ENCODE results near the gene IFT43.

Gene IFT43

GRCh38 chr14:76019676-76020075 is 34.1 kb downstream of the IFT43 start:
- no peak for DNase-seq

DNA sequence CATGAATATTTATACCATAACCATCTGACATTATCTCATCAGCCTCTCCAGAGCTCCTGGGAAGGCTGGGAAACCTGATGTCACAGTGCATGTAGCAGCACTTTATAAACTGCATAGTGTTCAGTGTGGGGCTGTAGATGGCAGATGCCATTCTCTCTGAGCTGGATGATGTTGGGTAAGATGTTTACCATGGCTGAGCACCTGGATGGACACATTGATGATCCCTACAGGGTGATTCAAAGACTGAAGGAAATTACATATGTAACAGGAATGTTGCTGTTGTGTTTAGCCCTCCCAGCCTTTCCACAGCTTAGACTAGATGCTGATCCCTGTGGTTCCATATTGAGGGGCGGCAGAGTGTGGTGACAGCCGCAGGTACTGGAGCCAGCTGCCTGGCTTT is 37.4 kb downstream of the IFT43 start:
- DNase-seq: no peak

- DNase-seq: no peak
These were observed 38.2 kb downstream of the IFT43 start for GRCh38 chr14:76023757-76024156.

- no peak for DNase-seq
These were observed 38.8 kb downstream of the IFT43 start for GRCh38 chr14:76024211-76024907.

- no peak for DNase-seq
These were observed 49.0 kb downstream of the IFT43 start for GRCh38 chr14:76034566-76034965.

GRCh38 chr14:76040704-76041103 is 55.1 kb downstream of the IFT43 start:
- DNase-seq: no peak

DNA sequence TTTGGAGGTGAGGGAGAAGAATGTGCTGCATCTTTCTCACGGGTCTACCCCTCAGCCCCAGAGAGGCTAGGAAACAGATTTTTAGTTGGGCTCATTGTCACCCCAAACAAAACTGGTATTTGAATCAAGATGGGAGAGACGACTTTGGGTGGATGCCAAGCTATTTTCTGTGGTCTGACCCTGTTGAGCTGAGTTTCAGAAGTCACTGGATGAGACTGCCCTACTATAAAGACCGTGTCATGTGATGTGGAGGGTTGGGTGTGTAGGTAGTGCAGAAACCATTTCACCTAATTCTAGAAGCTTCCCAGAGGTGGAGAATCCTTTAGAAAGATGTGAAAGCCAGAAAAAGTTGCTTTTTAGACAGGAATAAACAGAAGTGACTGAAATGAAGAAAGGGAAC is 60.2 kb downstream of the IFT43 start:
- no peak for DNase-seq

GRCh38 chr14:76050250-76050649 is 64.7 kb downstream of the IFT43 start:
- no peak for DNase-seq

GRCh38 chr14:76050797-76051392 is 65.3 kb downstream of the IFT43 start:
- peak; percentile 12 for DNase-seq

DNA sequence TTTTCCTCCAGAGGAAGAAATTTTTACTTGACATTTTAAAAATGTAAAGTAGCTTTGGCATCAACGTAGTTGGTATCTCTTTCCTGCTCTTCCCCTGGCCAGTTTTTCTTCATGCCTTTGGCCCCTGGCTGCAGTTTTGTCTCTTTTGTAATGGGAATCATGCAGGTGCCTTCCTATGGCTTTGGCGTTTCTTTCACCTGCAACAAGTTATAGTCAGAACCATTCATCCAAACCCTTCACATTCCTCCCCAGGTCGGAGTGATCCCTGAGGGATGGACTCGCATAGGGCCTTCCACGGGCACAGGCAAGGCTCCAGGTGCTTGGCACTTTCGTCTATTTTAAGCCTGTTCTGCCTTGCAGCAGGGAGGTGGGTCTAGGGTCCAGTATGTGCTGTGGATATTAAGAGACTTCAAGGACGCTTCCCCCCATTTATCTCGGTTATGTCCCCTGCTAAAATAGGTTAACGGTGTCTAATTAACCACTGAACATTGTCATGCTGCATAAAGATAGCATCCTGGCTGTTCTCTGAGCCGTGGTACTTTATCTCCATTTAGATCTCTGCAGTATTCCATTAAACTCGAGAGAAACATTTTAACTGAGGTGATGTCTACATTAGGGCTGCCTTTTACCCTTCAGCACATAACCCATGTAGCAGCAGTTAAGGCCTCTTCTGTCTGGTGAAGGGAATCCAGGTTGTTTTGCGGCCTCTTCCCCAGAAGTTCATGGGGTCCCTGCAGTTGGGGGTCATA is 66.3 kb downstream of the IFT43 start:
- no peak for DNase-seq

GRCh38 chr14:76053572-76054355 is 68.2 kb downstream of the IFT43 start:
- no peak for DNase-seq

- no peak for DNase-seq
These were observed 69.8 kb downstream of the IFT43 start for GRCh38 chr14:76055330-76055729.

GRCh38 chr14:76056128-76056527 is 70.6 kb downstream of the IFT43 start:
- no peak for DNase-seq

GRCh38 chr14:76057914-76058313 is 72.4 kb downstream of the IFT43 start:
- no peak for DNase-seq

GRCh38 chr14:76063327-76063726 is 77.8 kb downstream of the IFT43 start:
- DNase-seq: no peak

DNA sequence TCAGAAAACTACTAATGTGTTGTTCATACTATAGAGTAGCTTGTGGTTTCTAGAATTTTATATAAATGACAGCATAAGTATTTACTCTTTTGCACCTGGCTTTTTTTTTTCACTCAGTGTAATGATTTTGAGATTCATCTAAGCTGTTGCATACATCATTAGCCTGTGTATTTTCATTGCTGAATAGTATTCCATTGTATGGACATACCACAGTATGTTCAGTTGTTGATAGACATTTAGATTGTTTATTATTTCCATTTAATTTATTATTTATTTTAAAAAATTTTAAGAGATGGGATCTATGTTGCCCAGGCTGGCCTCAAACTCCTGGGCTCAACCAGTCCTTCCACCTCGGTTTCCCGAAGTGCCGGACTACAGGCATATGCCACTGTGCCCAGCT is 80.0 kb downstream of the IFT43 start:
- no peak for DNase-seq

- DNase-seq: no peak
These were observed 82.0 kb downstream of the IFT43 start for GRCh38 chr14:76067536-76067935.

GRCh38 chr14:76073717-76074116 is 88.2 kb downstream of the IFT43 start:
- no peak for DNase-seq

GRCh38 chr14:76077340-76077739 is 91.8 kb downstream of the IFT43 start:
- DNase-seq: no peak

- no peak for DNase-seq
These were observed 92.9 kb downstream of the IFT43 start for GRCh38 chr14:76078501-76078900.

- DNase-seq: no peak
These were observed 94.5 kb downstream of the IFT43 start for GRCh38 chr14:76080025-76080424.

DNA sequence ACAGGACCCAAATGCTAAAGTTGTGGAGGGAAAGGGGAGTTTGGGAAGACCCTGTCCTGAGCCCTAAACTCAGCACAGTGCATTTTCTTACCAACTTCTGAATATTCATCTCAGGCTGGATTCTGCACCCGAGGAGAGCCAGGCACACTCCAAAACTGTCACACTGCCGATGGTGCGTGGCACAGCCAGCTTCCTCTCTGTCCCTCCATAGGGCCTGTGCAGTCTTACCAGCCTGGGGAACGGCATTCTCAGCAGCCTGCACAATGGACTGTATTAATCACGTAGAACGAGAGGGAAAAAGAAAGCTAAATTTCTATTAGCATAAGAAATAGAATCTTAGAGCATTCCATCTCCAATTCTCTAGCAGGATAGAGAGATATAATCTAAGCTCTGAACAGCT is 94.9 kb downstream of the IFT43 start:
- DNase-seq: no peak

DNA sequence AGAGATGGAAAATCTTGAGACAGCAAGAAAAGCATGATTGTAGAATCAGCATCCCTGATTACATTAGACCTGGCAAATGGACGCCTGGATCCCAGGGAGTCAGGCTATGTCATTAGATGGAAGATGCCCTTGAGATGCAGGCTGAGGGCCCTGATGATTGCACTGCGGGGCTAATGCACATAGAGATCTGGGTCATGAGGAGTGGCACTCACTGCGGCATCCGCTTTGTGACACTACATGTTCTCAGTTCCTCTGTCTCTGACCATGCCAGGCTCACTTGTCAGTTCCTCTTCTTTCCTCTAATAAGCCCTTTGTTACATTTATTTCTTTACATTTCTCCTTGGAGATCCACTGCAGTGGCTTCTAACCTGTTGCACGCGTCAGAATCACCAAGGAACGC is 96.1 kb downstream of the IFT43 start:
- peak; percentile 5 for DNase-seq

Data from CD4-positive, alpha-beta T cell treated with Interferon gamma for 1 hour (primary cell).